ENCODE data around the gene GTF2A1. TPM values are rescaled to one million over a fixed set of nuclear protein-coding genes. Genes with fewer than 3 reads are reported as not detected.

Gene GTF2A1
- total RNA-seq, 1 donor from 2014 or later: 42.4 TPM

- Mint-ChIP-seq H3K9me3 (ENCODE audit: low read depth) (no peaks in the 10 kb centered on the region), H3K27ac (ENCODE audit: unreplicated experiment) (no peak overlapping the region), H3K4me1 (ENCODE audit: low read depth) (no peaks in the 10 kb centered on the region), H3K27me3 (ENCODE audit: low read depth) (peaks cover 9% of the 10 kb centered on the region), H3K4me3 (ENCODE audit: unreplicated experiment) (no peak overlapping the region), H3K36me3 (ENCODE audit: low read depth) (no peaks in the 10 kb centered on the region)
- no peak for DNase-seq (ENCODE audit: low spot score)
- no peak for TF ChIP-seq CTCF (IDR thresholded peaks at IDR 0.05)
Measured at GRCh38 chr14:81129242-81129641, 91.5 kb downstream of the GTF2A1 start.

GRCh38 chr14:81127785-81128184 is 93.0 kb downstream of the GTF2A1 start:
- H3K27ac Mint-ChIP-seq (ENCODE audit: unreplicated experiment): no peak overlapping the region
- H3K27me3 Mint-ChIP-seq (ENCODE audit: low read depth): peaks cover 6% of the 10 kb centered on the region
- no peak overlapping the region for H3K4me3 Mint-ChIP-seq (ENCODE audit: unreplicated experiment)
- no peaks in the 10 kb centered on the region for H3K36me3 Mint-ChIP-seq (ENCODE audit: low read depth)
- H3K9me3 Mint-ChIP-seq (ENCODE audit: low read depth): no peaks in the 10 kb centered on the region
- no peak for DNase-seq (ENCODE audit: low spot score)
- no peak for TF ChIP-seq CTCF (IDR thresholded peaks at IDR 0.05)
- no peaks in the 10 kb centered on the region for H3K4me1 Mint-ChIP-seq (ENCODE audit: low read depth)

GRCh38 chr14:81125536-81125935 is 95.2 kb downstream of the GTF2A1 start:
- H3K9me3 Mint-ChIP-seq (ENCODE audit: low read depth): no peaks in the 10 kb centered on the region
- TF ChIP-seq CTCF (IDR thresholded peaks at IDR 0.05): no peak
- no peak overlapping the region for H3K27ac Mint-ChIP-seq (ENCODE audit: unreplicated experiment)
- H3K27me3 Mint-ChIP-seq (ENCODE audit: low read depth): peaks cover 4% of the 10 kb centered on the region
- H3K4me3 Mint-ChIP-seq (ENCODE audit: unreplicated experiment): no peak overlapping the region
- H3K4me1 Mint-ChIP-seq (ENCODE audit: low read depth): no peaks in the 10 kb centered on the region
- H3K36me3 Mint-ChIP-seq (ENCODE audit: low read depth): no peaks in the 10 kb centered on the region
- DNase-seq (ENCODE audit: low spot score): no peak

Other genes starting within 250 kb of the GTF2A1 start
- gene STON2, start 179.4 kb upstream of the GTF2A1 start, total RNA-seq: not detected in 3 replicates

Measured in chondrocyte (in vitro differentiated cells).